BLaER1 (cell line): Measurements from ENCODE around the gene PSMD13.

Source experiments
- H3K27ac ChIP-seq: shearing (Covaris generic); formaldehyde crosslinking; 2 replicates; pipeline ENCODE4 v1.8.1; 2022
- H3K27me3 ChIP-seq: shearing (Covaris generic); formaldehyde crosslinking; 2 replicates; pipeline ENCODE4 v1.8.1; 2022
- H3K36me3 ChIP-seq: shearing (Covaris generic); formaldehyde crosslinking; 2 replicates; pipeline ENCODE4 v1.8.1; 2022
- H3K4me1 ChIP-seq: shearing (Covaris generic); formaldehyde crosslinking; 2 replicates; pipeline ENCODE4 v1.8.1; 2022
- H3K4me2 ChIP-seq: shearing (Covaris generic); formaldehyde crosslinking; 2 replicates; pipeline ENCODE4 v1.8.1; 2022
- H3K4me3 ChIP-seq: shearing (Covaris generic); formaldehyde crosslinking; 2 replicates; pipeline ENCODE4 v1.8.1; 2022
- H3K9ac ChIP-seq: shearing (Covaris generic); formaldehyde crosslinking; 2 replicates; pipeline ENCODE4 v1.8.1; 2022
- H3K9me3 ChIP-seq: shearing (Covaris generic); formaldehyde crosslinking; 2 replicates; pipeline ENCODE4 v1.8.1; 2022
- H4K20me1 ChIP-seq: shearing (Covaris generic); formaldehyde crosslinking; 2 replicates; pipeline ENCODE4 v1.8.1; 2022
- Cebpa-rat ChIP-seq: shearing (Covaris generic); IDR thresholded peaks from 2 replicates; pipeline ENCODE4 v1.8.1; 2022

PSMD13 gene

GRCh38 chr11:241634-242033 lies 4.9 kb downstream of the PSMD13 start:
- H3K27ac ChIP-seq, result no peak overlapping the region
- no peaks in the 10 kb centered on the region for H3K9me3 ChIP-seq
- no peak for TF ChIP-seq Cebpa-rat
- H3K27me3 ChIP-seq, result no peaks in the 10 kb centered on the region
- no peak overlapping the region for H3K9ac ChIP-seq
- no peak overlapping the region for H3K4me3 ChIP-seq
- H4K20me1 ChIP-seq, result peaks cover 58% of the 10 kb centered on the region
- peaks cover 16% of the 10 kb centered on the region for H3K4me1 ChIP-seq
- no peak overlapping the region for H3K4me2 ChIP-seq
- peaks cover 78% of the 10 kb centered on the region for H3K36me3 ChIP-seq

- Histone ChIP-seq H3K4me2 (no peak overlapping the region), H3K9me3 (no peaks in the 10 kb centered on the region), H3K4me1 (no peaks in the 10 kb centered on the region), H3K4me3 (no peak overlapping the region), H4K20me1 (peaks cover 33% of the 10 kb centered on the region), H3K36me3 (peaks cover 99% of the 10 kb centered on the region), H3K27ac (no peak overlapping the region), H3K9ac (no peak overlapping the region), H3K27me3 (no peaks in the 10 kb centered on the region)
- TF ChIP-seq Cebpa-rat, result no peak
These were observed 7.6 kb downstream of the PSMD13 start for GRCh38 chr11:244376-244775.

- Histone ChIP-seq H4K20me1 (no peaks in the 10 kb centered on the region; the same call in 1 of the 2 replicates), H3K36me3 (peaks cover 99% of the 10 kb centered on the region), H3K9ac (0 out of 2 replicates have a peak overlapping the region, but pooled peaks have one; percentile 18), H3K27me3 (no peaks in the 10 kb centered on the region), H3K4me3 (no peak overlapping the region), H3K4me2 (no peak overlapping the region), H3K9me3 (no peaks in the 10 kb centered on the region), H3K27ac (no peak overlapping the region), H3K4me1 (no peaks in the 10 kb centered on the region)
- TF ChIP-seq Cebpa-rat, result no peak
These were observed 12.3 kb downstream of the PSMD13 start for GRCh38 chr11:249062-249461.

GRCh38 chr11:250274-250673 lies 13.5 kb downstream of the PSMD13 start:
- Histone ChIP-seq H3K36me3 (peaks cover 87% of the 10 kb centered on the region), H4K20me1 (no peaks in the 10 kb centered on the region; the same call in 1 of the 2 replicates), H3K4me3 (no peak overlapping the region), H3K9me3 (no peaks in the 10 kb centered on the region), H3K27me3 (no peaks in the 10 kb centered on the region), H3K27ac (no peak overlapping the region), H3K9ac (peak overlapping the region; percentile 53; the same call in 1 of the 2 replicates), H3K4me2 (no peak overlapping the region), H3K4me1 (no peaks in the 10 kb centered on the region)
- TF ChIP-seq Cebpa-rat, result no peak

GRCh38 chr11:250740-251299 lies 14.0 kb downstream of the PSMD13 start:
- Histone ChIP-seq H3K4me2 (no peak overlapping the region), H3K36me3 (peaks cover 82% of the 10 kb centered on the region), H3K9ac (0 out of 2 replicates have a peak overlapping the region, but pooled peaks have one; percentile 53), H3K4me1 (no peaks in the 10 kb centered on the region), H4K20me1 (no peaks in the 10 kb centered on the region; the same call in 1 of the 2 replicates), H3K27ac (no peak overlapping the region), H3K9me3 (no peaks in the 10 kb centered on the region), H3K4me3 (no peak overlapping the region), H3K27me3 (no peaks in the 10 kb centered on the region)
- no peak for TF ChIP-seq Cebpa-rat

GRCh38 chr11:251550-251949 lies 14.8 kb downstream of the PSMD13 start:
- Histone ChIP-seq H3K27me3 (no peaks in the 10 kb centered on the region), H3K9ac (no peak overlapping the region), H3K36me3 (peaks cover 74% of the 10 kb centered on the region), H3K9me3 (no peaks in the 10 kb centered on the region), H4K20me1 (no peaks in the 10 kb centered on the region; the same call in 1 of the 2 replicates), H3K4me1 (no peaks in the 10 kb centered on the region), H3K4me2 (no peak overlapping the region), H3K27ac (no peak overlapping the region), H3K4me3 (no peak overlapping the region)
- no peak for TF ChIP-seq Cebpa-rat

GRCh38 chr11:252666-253065 lies 15.9 kb downstream of the PSMD13 start:
- H3K27me3 ChIP-seq, result no peaks in the 10 kb centered on the region
- no peak overlapping the region for H3K4me2 ChIP-seq
- H3K4me1 ChIP-seq, result 0 out of 2 replicates have a peak, but pooled peaks cover 6% of the 10 kb centered on the region
- no peak overlapping the region for H3K9ac ChIP-seq
- H3K27ac ChIP-seq, result no peak overlapping the region
- H4K20me1 ChIP-seq, result no peaks in the 10 kb centered on the region; the same call in 1 of the 2 replicates
- H3K9me3 ChIP-seq, result no peaks in the 10 kb centered on the region
- no peak overlapping the region for H3K4me3 ChIP-seq
- TF ChIP-seq Cebpa-rat, result no peak
- peaks cover 63% of the 10 kb centered on the region for H3K36me3 ChIP-seq

GRCh38 chr11:253160-253885 lies 16.5 kb downstream of the PSMD13 start:
- H4K20me1 ChIP-seq, result no peaks in the 10 kb centered on the region; the same call in 1 of the 2 replicates
- no peak overlapping the region for H3K27ac ChIP-seq
- no peak overlapping the region for H3K4me2 ChIP-seq
- no peaks in the 10 kb centered on the region for H3K9me3 ChIP-seq
- TF ChIP-seq Cebpa-rat, result no peak
- H3K9ac ChIP-seq, result no peak overlapping the region
- 0 out of 2 replicates have a peak, but pooled peaks cover 6% of the 10 kb centered on the region for H3K4me1 ChIP-seq
- no peaks in the 10 kb centered on the region for H3K27me3 ChIP-seq
- peaks cover 57% of the 10 kb centered on the region for H3K36me3 ChIP-seq
- no peak overlapping the region for H3K4me3 ChIP-seq

GRCh38 chr11:253886-254270 lies 17.1 kb downstream of the PSMD13 start:
- peaks cover 51% of the 10 kb centered on the region for H3K36me3 ChIP-seq
- H3K27me3 ChIP-seq, result no peaks in the 10 kb centered on the region
- TF ChIP-seq Cebpa-rat, result no peak
- no peak overlapping the region for H3K4me3 ChIP-seq
- H3K4me1 ChIP-seq, result 0 out of 2 replicates have a peak, but pooled peaks cover 6% of the 10 kb centered on the region
- no peaks in the 10 kb centered on the region for H3K9me3 ChIP-seq
- no peaks in the 10 kb centered on the region; the same call in 1 of the 2 replicates for H4K20me1 ChIP-seq
- H3K27ac ChIP-seq, result no peak overlapping the region
- no peak overlapping the region for H3K4me2 ChIP-seq
- H3K9ac ChIP-seq, result no peak overlapping the region

GRCh38 chr11:255176-255575 lies 18.4 kb downstream of the PSMD13 start:
- no peak overlapping the region for H3K4me3 ChIP-seq
- no peak for TF ChIP-seq Cebpa-rat
- H3K27ac ChIP-seq, result no peak overlapping the region
- peaks cover 39% of the 10 kb centered on the region for H3K36me3 ChIP-seq
- H3K4me2 ChIP-seq, result no peak overlapping the region
- no peaks in the 10 kb centered on the region for H3K9me3 ChIP-seq
- no peak overlapping the region for H3K9ac ChIP-seq
- H3K4me1 ChIP-seq, result 0 out of 2 replicates have a peak, but pooled peaks cover 6% of the 10 kb centered on the region
- no peaks in the 10 kb centered on the region; the same call in 1 of the 2 replicates for H4K20me1 ChIP-seq
- no peaks in the 10 kb centered on the region for H3K27me3 ChIP-seq
